WERI-Rb-1 (cell line): ENCODE measurements around the gene NKRF.

Experiments
- DNase-seq: peaks from one replicate; pipeline ENCODE4 v3.0.0-alpha.2; 2020
- H3K27ac ChIP-seq: fragments of 250-450 bp; sonication (Bioruptor Pico); 2 replicates; pipeline ENCODE4 v1.5.1; 2020; ENCODE audit warnings: mild to moderate bottlenecking, moderate library complexity
- H3K27me3 ChIP-seq: fragments of 250-450 bp; sonication (Bioruptor Pico); 2 replicates; pipeline ENCODE4 v1.5.1; 2021; ENCODE audit warnings: mild to moderate bottlenecking, low read depth, moderate library complexity; ENCODE audit not compliant: insufficient read depth, severe bottlenecking
- H3K36me3 ChIP-seq: fragments of 250-450 bp; sonication (Bioruptor Pico); 2 replicates; pipeline ENCODE4 v1.5.1; 2020; ENCODE audit warnings: mild to moderate bottlenecking, moderate library complexity
- H3K4me3 ChIP-seq: 2 replicates; pipeline ENCODE4 v1.5.1; 2011; ENCODE audit warnings: low read depth, mild to moderate bottlenecking, control low read depth, low read length
- H3K9me3 ChIP-seq: fragments of 250-450 bp; sonication (Bioruptor Pico); 2 replicates; pipeline ENCODE4 v1.5.1; 2021; ENCODE audit warnings: mild to moderate bottlenecking, moderate library complexity; ENCODE audit not compliant: severe bottlenecking
- TF ChIP-seq, protein P1 (sequence below): IDR thresholded peaks from 2 replicates; pipeline ENCODE4 v1.5.1; 2011; ENCODE audit warnings: low read depth, mild to moderate bottlenecking, control low read depth, inconsistent platforms, low read length

The NKRF gene

DNA sequence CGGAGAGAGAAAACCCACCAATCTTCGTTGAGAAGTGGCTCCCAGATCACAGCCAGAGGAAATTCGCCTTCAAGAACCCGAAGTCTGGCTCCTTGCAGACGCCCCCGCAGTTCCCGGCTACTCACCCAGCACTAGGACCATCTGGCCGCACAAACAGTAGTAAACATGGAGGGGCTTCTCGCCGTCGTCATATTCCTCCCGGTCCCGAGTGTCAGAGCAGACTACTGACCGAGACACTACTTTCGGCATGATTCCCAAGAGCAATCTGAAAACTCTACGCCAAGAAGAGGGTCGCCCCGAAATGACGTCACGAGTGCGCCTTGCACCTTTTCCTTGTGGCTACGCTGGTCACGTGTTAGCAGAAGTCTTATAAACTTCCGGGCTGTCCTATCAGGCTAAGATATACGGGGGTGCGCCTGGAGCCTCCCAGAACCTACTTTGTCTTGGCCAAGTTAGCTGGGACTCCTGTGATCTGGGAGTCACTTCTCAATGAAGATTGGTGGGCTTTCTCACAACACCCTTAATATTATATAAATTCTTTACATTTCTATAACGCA, 41.0 kb downstream of the NKRF start, which contains the start of gene STEEP1:
Gene STEEP1, minus strand, starts transcription at position 303 of the 557 bp plus-strand sequence. Its CDS starts 54 bp downstream, at position 249.
- Histone ChIP-seq H3K9me3 (peaks cover 6% of the 10 kb centered on the region), H3K36me3 (peaks cover 5% of the 10 kb centered on the region), H3K4me3 (peak within 1 kb of the TSS; percentile 57), H3K27ac (peak within 1 kb of the TSS; percentile 48; the same call in 1 of the 2 replicates), H3K27me3 (peaks cover 4% of the 10 kb centered on the region)
- peak; percentile 91 for DNase-seq
- TF ChIP-seq, protein P1, sequence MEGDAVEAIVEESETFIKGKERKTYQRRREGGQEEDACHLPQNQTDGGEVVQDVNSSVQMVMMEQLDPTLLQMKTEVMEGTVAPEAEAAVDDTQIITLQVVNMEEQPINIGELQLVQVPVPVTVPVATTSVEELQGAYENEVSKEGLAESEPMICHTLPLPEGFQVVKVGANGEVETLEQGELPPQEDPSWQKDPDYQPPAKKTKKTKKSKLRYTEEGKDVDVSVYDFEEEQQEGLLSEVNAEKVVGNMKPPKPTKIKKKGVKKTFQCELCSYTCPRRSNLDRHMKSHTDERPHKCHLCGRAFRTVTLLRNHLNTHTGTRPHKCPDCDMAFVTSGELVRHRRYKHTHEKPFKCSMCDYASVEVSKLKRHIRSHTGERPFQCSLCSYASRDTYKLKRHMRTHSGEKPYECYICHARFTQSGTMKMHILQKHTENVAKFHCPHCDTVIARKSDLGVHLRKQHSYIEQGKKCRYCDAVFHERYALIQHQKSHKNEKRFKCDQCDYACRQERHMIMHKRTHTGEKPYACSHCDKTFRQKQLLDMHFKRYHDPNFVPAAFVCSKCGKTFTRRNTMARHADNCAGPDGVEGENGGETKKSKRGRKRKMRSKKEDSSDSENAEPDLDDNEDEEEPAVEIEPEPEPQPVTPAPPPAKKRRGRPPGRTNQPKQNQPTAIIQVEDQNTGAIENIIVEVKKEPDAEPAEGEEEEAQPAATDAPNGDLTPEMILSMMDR, result no peak

DNA sequence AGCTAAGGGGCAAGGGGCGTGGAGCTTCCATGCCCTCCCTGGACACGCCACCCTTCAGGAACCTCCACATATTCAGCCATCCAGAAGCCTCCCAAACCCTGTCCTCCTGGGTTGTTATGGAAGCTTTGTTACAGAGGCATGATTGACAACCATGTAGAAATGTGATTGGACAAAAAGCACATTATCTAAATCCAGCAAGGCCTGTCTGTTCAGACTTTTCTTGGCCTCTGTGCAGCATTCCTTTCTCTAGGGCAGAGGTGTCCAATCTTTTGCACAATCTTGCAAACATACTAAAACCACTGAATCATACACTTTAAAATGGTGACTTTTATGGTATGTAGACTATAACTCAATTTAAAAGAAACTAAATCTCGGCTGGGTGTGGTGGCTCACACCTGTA, 53.7 kb downstream of the NKRF start:
- no peak overlapping the region for H3K27ac ChIP-seq
- no peaks in the 10 kb centered on the region for H3K27me3 ChIP-seq
- no peaks in the 10 kb centered on the region; the same call in none of the 2 replicates for H3K36me3 ChIP-seq
- H3K9me3 ChIP-seq, result no peaks in the 10 kb centered on the region
- TF ChIP-seq, protein P1, result no peak
- no peak overlapping the region for H3K4me3 ChIP-seq
- no peak for DNase-seq

DNA sequence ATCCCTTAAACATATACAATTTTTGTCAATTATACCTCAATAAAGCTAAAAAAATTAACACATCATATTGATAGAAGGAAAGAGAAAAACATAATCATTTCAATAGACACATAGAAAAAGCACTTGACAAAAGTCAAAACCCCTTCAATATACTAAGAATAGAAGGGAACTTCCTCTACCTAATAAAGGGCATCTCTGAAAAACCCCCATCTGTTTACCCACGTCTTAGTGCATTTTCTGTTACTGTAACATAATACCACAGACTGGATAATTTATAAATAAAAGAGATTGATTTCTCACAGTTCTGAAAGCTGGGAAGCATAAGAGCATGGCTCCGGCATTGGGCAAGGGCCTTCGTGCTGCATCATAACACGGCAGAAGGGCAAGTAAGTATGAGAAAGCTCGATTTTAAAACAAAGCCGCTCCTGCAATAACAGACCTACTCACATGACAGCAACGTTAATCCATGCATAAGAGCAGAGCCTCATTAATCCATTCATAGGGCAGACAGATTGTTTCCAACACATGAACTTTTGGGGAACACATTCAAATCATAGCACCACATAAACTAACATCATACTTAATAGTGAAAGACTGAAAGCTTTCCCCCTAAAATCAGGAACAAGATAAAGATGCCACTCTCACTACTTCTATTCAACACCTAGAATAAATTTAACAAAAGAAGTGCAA, 56.8 kb downstream of the NKRF start:
- no peaks in the 10 kb centered on the region for H3K27me3 ChIP-seq
- TF ChIP-seq, protein P1, result no peak
- H3K36me3 ChIP-seq, result no peaks in the 10 kb centered on the region; the same call in none of the 2 replicates
- 0 out of 2 replicates have a peak overlapping the region, but pooled peaks have one; percentile 17 for H3K27ac ChIP-seq
- H3K4me3 ChIP-seq, result no peak overlapping the region
- no peak for DNase-seq
- H3K9me3 ChIP-seq, result no peaks in the 10 kb centered on the region

DNA sequence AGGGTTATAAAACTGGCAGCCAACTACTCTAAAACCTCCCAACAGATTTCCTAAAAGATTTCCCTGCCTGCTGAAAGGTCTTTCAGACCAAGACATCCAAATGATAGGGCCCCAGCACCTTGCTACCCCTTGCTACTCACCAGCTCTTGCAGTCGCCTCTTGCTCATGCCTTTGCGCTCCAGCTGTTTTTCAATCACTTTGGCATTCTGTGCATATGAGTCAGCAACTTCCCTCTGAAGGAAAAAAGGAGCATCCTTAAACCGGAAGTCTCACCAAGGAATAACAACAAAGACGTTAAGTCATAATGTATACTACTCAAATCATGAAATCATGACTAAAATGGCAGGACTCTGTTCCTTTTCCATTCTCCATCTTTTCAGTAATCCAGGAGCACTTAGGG, 65.0 kb downstream of the NKRF start:
- Histone ChIP-seq H3K27me3 (no peaks in the 10 kb centered on the region), H3K27ac (no peak overlapping the region), H3K36me3 (peaks cover 17% of the 10 kb centered on the region), H3K9me3 (no peaks in the 10 kb centered on the region), H3K4me3 (no peak overlapping the region)
- TF ChIP-seq, protein P1, result no peak
- no peak for DNase-seq

DNA sequence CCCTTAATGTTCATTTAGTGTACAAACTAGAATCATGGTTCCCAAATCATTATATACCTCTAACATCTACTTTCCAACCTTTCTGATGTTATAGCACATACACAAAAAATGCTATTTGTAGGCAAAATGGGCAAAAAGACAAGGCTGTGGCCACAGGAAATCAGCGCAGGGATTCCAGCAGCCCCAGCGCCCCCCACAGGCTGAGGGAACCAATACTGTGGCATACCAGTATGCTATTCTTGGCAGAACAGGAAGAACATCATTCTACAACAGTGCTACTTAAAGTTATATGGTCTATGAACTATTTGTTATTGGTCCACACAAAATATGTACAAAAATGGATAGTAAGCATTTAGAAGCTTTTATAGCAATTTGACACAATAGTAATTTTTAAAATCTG, 66.4 kb downstream of the NKRF start:
- Histone ChIP-seq H3K27me3 (no peaks in the 10 kb centered on the region), H3K36me3 (peaks cover 17% of the 10 kb centered on the region), H3K4me3 (no peak overlapping the region), H3K9me3 (no peaks in the 10 kb centered on the region), H3K27ac (no peak overlapping the region)
- DNase-seq, result no peak
- TF ChIP-seq, protein P1, result no peak
